Suprapubic skin (tissue), 4 donors: ENCODE measurements around the gene IFI27.

Experiments used
- CTCF ChIP-seq, 2 donors: fragments of 200-600 bp in 1 of 2; fragments of 450-650 bp in 1 of 2; sonication (generic) in 1 of 2; IDR thresholded peaks; one replicate each; pipeline ENCODE4 v1.5.1; 2016 to 2019; ENCODE audit warnings: antibody characterized with exemption in 2 of 2, mild to moderate bottlenecking in 1 of 2, moderate library complexity in 1 of 2
- EP300 ChIP-seq: sonication (generic); formaldehyde crosslinking; IDR thresholded peaks from one replicate; pipeline ENCODE4 v1.6.1; 2017; ENCODE audit warnings: antibody characterized with exemption
- POLR2A ChIP-seq, 2 donors: fragments of 450-650 bp; IDR thresholded peaks; one replicate each; pipeline ENCODE4 v1.6.1; 2017; ENCODE audit warnings: antibody characterized with exemption in 2 of 2, mild to moderate bottlenecking in 2 of 2, moderate library complexity in 2 of 2
- POLR2AphosphoS5 ChIP-seq, 3 donors: sonication (generic); formaldehyde crosslinking; IDR thresholded peaks; one replicate each; pipeline ENCODE4 v1.6.1; 2017; ENCODE audit warnings: antibody characterized with exemption in 3 of 3

- TF ChIP-seq CTCF (IDR thresholded peaks at IDR 0.05) (no peak), POLR2AphosphoS5 (IDR thresholded peaks at IDR 0.05) (no peak), POLR2A (IDR thresholded peaks at IDR 0.05) (no peak), EP300 (no peak)
Measured at GRCh38 chr14:94143711-94144110, 33.2 kb downstream of the IFI27 start.
